HG02642 (cell line): ENCODE data around the gene GCNT2.
"Not testable (repeated sequence)": the region's sequence is repeated elsewhere in the genome, so short reads cannot be mapped to it uniquely, and the experiment has no call there.

ENCODE experiments used
- ATAC-seq: cut with Tn5 transposase; IDR thresholded peaks from one replicate; pipeline ENCODE4 v1.9.1; 2021; ENCODE audit warnings: mild to moderate bottlenecking; ENCODE audit not compliant: unreplicated experiment, poor library complexity

The GCNT2 gene

GRCh38 chr6:10521104-10521808, at the start of gene GCNT2:
Gene GCNT2, plus strand, starts transcription at chr6:10521351. Its CDS starts 7,561 bp downstream, at chr6:10528912.
- ATAC-seq = peak; percentile 58

- no peak for ATAC-seq
Observed at GRCh38 chr6:10472634-10473033, 48.5 kb upstream of the GCNT2 start.

- no peak for ATAC-seq
Observed at GRCh38 chr6:10478187-10479040, 42.7 kb upstream of the GCNT2 start.

GRCh38 chr6:10479939-10480700, 41.0 kb upstream of the GCNT2 start:
- ATAC-seq = no peak

GRCh38 chr6:10481101-10481500, 40.0 kb upstream of the GCNT2 start:
- no peak for ATAC-seq

- no peak for ATAC-seq
Observed at GRCh38 chr6:10482636-10483257, 38.4 kb upstream of the GCNT2 start.

GRCh38 chr6:10484912-10485311, 36.2 kb upstream of the GCNT2 start:
- ATAC-seq = no peak

GRCh38 chr6:10485406-10485805, 35.7 kb upstream of the GCNT2 start:
- ATAC-seq = no peak

- ATAC-seq = no peak
Observed at GRCh38 chr6:10486215-10486614, 34.9 kb upstream of the GCNT2 start.

- ATAC-seq = not testable (repeated sequence)
Observed at GRCh38 chr6:10486944-10487588, 34.1 kb upstream of the GCNT2 start.

GRCh38 chr6:10487668-10488327, 33.4 kb upstream of the GCNT2 start:
- no peak for ATAC-seq

GRCh38 chr6:10491463-10491862, 29.7 kb upstream of the GCNT2 start:
- ATAC-seq = no peak

GRCh38 chr6:10491905-10492304, 29.2 kb upstream of the GCNT2 start:
- ATAC-seq = not testable (repeated sequence)

- ATAC-seq = no peak
Observed at GRCh38 chr6:10495029-10495428, 26.1 kb upstream of the GCNT2 start.

GRCh38 chr6:10505529-10505928, 15.6 kb upstream of the GCNT2 start:
- ATAC-seq = no peak

- ATAC-seq = no peak
Observed at GRCh38 chr6:10507298-10507697, 13.9 kb upstream of the GCNT2 start.

GRCh38 chr6:10507715-10508114, 13.4 kb upstream of the GCNT2 start:
- no peak for ATAC-seq

- ATAC-seq = peak; percentile 99
Observed at GRCh38 chr6:10510592-10511367, 10.4 kb upstream of the GCNT2 start.

- no peak for ATAC-seq
Observed at GRCh38 chr6:10511477-10511876, 9.7 kb upstream of the GCNT2 start.
